ENCODE data around the gene RNF144A. TPM values are rescaled to one million over a fixed set of nuclear protein-coding genes. Genes with fewer than 3 reads are reported as not detected.
A peak's percentile ranks its signal among the peaks of the same experiment; 100 is the strongest.
"Not testable (repeated sequence)": the region's sequence is repeated elsewhere in the genome, so short reads cannot be mapped to it uniquely, and the experiment has no call there.

Gene RNF144A, protein sequence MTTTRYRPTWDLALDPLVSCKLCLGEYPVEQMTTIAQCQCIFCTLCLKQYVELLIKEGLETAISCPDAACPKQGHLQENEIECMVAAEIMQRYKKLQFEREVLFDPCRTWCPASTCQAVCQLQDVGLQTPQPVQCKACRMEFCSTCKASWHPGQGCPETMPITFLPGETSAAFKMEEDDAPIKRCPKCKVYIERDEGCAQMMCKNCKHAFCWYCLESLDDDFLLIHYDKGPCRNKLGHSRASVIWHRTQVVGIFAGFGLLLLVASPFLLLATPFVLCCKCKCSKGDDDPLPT
- 6.5 and 8.3 TPM in 2 replicates for total RNA-seq (2014; rRNA removed; shearing (Covaris generic))

DNA sequence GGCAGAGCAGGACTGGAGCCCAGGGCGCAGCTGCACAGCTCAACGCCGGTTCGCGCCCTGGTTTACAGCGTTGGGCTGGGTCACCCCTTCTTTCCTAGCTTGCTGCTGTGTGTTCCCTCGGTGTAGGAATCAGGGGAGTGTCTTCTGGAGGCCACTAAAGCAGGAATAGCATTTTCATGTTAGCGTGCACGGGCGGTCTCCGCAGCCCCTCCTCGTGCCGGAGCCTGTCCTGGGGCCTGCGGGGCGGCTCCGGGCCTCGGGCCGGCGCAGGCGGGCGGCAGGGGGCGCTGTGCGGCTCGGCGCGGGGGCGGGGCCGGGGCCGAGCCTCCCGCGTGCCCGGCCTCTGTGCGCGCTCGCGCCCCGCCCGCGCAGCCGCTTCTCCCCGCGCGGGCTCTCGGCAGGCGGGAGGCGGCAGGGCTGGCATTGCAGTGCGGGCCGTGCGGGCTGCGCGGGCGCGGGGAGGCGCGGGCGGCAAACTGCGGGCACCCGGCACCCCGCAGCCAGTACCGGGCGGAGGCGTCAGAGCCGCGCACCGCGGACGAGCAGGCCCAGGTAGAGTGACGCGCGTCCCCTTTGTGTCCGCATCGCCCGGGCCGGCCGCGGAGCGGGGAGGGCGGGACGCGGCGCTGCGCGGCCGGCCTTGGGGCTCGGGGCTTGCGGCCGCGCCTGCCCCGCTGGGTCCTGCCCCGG lies at the start of gene RNF144A:
RNF144A (plus strand) TSS at position 342 of the 690 bp plus-strand sequence. CDS start 79,515 bp downstream, outside the sequence.
- no peak for DNase-seq (ENCODE audit: low spot score)

DNA sequence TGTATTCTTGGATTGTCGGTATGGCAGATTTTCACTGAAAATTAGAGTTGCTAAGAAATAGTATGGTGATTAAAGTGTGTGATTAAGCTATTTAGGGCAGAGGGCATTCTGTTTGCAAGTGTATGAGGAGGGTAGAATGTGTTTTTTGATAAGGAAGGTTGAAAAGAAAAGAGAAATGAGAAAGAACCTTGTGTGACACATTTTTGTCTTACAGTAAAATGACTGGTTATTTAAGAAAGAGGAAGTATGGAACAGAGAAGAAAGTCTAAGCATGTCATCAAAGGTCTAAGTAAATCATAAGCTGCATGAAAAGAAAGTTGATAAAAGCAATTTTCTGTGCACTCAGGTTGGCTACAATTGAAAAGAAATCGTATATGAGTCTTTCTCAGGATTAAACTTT lies 44.8 kb upstream of the RNF144A start:
- DNase-seq (ENCODE audit: low spot score): no peak

DNA sequence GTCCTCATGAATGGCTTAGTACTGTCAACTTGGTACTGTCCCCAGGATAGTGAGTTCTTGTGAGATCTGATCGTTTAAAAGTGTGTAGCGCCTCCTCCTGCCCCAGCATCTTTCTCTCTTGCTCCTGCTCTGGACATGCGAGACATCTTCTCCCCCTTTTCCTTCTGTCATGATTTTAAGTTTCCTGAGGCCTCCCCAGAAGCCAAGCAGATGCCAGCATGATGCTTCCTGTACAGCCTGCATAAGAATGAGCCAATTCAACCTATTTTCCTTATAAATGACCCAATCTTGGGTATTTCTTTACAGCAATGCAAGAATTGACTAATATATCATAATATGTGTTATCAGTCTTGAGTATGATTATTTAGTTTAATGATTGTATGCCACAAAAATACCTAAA lies 43.2 kb upstream of the RNF144A start:
- no peak for DNase-seq (ENCODE audit: low spot score)

DNA sequence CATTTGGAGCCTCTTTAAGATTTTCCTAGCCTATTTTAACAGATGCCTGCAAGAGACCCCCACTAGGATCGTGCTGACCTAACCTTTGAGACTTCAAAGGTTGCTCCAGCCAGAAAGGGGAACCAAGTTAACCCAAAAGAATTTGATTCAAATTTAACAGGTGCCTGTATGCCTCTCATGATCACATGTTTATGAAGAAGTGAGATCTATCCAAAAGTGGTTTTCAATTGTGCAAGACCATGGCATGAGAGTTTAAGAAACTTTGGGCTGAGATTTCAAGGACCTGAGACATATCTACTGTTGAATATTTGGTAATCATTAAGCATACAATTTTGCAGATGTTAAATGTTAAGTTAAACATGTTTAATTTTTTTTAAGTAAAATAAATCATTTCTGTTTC lies 40.9 kb upstream of the RNF144A start:
- no peak for DNase-seq (ENCODE audit: low spot score)

DNA sequence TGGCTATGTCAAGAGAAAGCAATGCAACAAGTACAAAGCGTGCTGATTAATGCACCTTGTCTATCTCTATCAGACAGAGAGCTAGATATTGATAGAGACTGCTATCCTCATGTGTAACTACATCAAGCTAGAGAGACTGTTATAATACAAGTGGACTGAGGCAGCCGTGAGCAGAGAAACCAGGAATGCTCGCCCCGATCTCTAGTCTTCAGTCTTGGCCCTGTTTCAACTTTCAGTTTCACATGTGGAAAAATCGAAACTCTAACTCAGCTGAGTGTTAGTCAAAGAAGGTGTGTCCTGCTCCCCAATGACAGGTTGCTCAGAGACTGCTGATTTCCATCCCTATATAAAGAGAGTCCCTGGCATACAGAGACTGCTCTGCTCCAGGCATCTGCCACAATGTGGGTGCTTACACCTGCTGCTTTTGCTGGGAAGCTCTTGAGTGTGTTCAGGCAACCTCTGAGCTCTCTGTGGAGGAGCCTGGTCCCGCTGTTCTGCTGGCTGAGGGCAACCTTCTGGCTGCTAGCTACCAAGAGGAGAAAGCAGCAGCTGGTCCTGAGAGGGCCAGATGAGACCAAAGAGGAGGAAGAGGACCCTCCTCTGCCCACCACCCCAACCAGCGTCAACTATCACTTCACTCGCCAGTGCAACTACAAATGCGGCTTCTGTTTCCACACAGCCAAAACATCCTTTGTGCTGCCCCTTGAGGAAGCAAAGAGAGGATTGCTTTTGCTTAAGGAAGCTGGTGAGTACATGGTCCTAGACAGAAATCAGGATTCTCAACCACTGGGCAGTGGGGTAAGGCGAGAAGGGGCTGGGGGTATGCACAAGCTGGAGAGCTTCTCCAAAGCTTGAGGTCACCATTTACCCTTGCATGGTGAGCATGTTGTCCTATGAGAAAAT lies 39.6 kb upstream of the RNF144A start, which contains the start of gene RSAD2:
RSAD2 (plus strand) TSS at position 376 of the 903 bp plus-strand sequence; CDS start at position 400, 24 bp downstream.
- peak; percentile 39 for DNase-seq (ENCODE audit: low spot score)

DNA sequence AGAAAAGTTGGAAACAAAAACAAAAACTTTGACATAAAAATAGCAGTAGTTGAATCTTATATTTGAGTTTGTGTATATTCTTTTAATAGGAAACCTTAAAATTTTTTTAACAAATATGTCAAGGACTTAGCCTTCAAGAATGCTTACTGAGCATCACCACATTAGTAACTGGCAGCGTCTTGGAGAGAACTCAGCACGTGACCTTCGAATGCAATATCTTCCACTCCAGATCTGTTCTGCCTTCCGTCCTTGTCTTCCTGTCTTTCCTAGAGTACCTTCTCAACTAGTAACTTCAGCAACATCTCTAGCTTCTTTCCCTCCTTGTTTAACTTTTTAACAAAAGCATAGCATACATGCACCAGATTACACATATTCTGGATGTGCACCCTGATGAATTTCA lies 38.7 kb upstream of the RNF144A start:
- no peak for DNase-seq (ENCODE audit: low spot score)

DNA sequence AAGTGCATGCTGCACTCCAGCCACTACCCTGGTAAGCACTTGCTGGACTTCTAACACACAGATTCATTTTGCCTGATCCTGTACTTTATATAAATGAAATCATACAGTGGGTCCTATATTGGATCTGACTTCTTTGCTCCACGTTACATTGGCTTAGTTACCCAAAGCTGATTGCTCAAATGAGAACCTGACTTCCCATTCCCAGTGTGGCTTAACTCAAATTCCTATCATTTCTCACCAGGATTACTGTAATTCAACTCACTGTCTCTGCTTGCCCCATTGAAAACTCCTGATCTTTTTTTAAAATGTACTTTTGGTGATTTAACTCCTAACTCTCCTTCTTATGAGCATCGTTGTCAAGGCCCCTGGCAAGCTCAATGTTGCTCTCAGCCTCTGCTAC lies 38.2 kb upstream of the RNF144A start:
- no peak for DNase-seq (ENCODE audit: low spot score)

DNA sequence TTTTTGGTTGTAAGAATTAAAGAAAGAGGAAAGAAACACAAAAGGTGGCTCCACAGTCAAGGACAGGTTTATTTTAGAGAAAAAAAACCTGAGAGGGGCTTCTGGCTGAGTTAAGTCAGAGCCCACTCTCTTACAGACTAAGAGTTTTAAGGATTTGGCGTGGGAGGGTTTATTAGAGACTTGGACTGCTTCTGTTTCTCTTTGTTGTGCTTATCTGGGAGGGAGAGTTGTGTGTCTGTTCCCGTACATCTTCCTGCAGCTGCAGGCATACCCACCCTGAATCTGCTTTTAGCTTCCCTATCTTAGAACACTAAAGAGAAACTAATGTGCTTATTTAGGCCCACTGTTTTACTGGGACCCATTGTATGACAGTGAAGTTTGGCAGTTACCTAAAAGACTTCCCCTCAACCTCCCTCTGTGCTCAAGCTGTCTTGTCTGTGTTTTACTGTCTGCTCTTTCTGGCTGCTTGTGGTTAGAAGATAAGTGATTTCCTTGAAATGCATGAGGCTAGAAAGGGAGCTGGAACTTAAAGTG lies 36.9 kb upstream of the RNF144A start:
- no peak for DNase-seq (ENCODE audit: low spot score)

DNA sequence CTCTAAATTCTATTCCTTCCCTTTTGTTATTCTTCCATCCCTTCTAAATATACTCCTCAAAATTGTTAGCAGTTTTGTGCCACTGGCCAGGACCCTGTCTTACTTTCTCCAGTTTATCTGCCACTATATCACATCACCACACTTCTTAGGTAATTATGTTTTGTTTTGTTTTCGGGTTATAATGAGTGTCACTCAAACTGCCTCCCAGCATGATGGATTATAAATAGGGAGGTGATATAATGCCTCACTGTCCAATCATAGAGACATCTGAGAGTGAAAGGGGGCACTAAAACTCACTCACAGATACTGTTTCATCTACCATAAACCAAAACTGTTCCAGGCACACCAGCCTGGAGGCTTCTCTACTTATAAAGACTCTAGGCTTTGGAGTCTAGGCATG lies 36.2 kb upstream of the RNF144A start:
- DNase-seq (ENCODE audit: low spot score): no peak

DNA sequence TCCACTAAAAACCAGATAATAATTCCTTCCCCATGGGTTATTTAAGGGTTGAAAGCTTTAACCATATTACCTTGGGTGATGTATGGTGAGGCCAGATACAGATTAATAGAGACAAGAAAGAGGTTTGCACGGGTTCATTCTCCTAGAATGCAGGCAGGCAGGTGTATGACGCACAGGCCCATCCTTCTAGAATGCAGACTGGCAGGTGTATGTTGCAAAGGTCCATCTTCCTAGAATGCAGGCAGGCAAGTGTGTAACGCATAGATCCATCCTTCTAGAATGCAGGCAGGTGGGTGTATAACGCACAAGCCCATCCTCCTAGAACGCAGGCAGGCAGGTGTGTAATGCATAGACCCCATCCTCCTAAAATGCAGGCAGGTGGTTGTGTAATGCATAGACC lies 35.7 kb upstream of the RNF144A start:
- DNase-seq (ENCODE audit: low spot score): no peak

DNA sequence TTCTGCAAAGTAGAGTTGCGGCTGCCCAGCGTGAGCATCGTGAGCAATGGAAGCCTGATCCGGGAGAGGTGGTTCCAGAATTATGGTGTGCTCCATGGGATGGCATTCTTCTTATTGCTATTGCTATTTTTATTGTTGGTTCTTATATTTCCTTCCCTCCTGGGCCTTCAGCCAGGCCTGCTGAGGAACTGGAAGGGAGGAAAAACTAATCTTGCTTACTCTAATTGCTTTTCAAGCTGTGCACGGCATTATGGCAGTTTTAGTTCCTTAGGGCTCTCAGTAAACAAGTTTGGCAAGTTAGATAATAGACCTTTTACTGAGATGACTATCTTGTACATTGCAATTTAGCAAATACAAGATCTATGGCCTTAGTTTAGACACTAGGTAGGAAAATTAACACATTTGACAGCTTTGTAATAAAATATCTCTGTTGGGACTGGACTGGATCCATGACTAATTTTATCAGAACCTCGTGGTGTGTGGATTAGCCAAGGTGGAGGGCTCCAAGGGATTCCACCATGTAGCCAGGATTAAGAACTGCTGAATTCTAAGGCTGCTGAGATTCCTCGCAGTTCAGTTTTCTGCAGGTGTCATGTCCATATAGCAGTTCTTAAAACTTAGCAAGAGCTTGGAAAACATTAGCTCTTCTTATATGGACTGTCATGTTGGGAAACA lies 33.6 kb upstream of the RNF144A start:
- DNase-seq (ENCODE audit: low spot score): no peak

DNA sequence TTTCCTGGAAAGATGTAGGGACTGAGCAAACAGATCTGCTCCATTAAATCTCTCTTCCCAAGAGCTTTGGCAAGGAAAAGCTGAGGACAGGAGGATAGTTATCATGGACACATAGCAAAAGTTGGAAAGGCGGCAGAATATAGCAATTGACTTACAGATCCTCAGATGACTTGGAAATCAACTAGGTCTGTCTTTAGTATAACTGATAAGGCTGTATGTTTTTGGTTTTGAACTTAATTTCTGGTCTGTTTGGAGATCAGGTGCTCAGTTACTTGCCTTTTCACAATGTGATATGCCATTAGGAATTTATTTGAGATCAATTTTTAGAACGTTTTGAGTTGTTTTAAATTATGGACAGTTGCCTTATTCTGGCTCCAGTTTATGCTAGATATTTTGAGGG lies 31.7 kb upstream of the RNF144A start:
- no peak for DNase-seq (ENCODE audit: low spot score)

DNA sequence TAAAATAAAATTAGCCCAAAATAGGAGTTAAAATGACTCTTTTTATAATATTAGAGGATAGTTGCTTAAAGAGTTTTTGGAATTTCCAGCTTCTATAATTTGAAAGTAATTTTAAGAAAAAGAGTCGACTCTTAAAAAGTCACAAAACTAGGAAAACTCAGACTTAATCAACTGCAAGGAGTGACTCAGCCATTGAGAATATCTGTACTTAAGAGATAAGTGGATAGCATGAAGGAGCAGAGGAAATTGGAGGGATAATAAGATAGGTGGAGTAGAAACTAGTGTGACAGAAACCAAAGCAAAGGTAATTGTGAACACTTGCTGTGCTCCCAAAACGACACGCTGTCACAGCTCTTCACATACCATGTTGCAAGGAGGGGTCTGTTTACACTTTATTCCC lies 31.2 kb upstream of the RNF144A start:
- DNase-seq (ENCODE audit: low spot score): no peak

DNA sequence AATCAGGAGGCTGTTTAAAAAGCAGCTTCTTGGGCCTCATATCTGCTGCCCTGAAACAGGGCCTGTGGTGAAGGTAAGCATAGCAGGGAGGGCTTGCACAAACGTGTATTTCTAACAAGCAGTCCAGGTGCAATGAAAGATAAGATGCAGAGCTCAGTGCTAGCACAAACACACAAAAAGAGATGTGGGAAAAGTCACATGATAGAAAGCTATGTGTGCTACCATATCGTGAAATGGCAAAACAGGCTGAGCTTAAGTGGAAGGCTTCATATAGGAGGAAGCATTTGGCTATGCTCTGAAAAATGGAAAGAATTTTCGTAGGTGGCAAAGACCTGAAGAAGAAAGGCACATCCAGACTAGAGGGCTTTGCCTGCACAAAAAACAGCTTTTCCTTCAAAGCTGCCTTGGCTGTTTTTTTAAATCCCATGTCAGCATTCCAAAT lies 29.4 kb upstream of the RNF144A start:
- no peak for DNase-seq (ENCODE audit: low spot score)

DNA sequence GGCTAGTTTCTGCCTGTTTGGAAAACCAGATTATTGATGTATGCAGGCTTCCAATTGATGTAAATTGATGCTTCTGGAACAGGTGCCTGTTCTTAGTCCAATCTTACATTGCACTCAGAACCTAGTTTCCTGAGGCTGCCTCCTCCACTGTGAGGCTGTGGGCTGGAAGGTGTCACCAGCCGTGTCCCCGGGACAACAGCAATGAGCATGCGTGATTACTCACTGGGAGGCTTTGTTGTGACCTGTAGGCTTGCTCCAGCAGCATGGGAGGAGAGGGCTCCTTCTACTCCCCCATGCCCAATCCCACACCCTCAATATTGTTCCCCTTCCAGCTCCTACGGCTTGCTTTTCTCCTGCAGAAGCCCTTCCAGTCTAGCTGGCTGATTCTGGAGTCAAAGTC lies 28.5 kb upstream of the RNF144A start:
- DNase-seq (ENCODE audit: low spot score): no peak

DNA sequence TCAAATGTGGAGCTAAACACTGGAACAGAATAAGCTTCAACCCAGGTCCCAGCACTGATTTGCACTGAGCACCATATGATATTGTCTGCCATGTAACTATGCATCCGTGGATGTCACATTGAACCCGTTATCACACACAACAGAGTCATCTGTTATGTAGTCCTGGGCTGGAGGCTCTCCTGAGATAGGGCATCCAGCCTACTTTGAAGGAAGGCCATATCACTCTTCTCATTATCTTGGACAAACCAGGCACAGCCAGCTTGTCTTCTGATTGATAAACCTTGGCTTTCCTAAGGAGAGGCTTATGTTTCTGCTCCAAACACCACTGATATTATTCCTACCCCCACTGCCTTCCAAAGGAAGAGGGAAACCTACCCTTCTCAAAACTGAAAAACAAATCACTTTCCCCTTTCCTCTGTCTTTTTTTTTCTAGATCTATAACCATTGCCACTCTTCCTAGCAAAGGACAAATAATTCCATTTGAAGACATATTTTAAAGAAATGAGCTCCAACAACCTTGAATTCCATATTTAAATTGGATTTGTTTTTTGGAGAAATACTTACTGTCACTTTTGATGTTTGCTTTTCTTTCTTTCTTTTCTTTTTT lies 23.2 kb upstream of the RNF144A start:
- no peak for DNase-seq (ENCODE audit: low spot score)

DNA sequence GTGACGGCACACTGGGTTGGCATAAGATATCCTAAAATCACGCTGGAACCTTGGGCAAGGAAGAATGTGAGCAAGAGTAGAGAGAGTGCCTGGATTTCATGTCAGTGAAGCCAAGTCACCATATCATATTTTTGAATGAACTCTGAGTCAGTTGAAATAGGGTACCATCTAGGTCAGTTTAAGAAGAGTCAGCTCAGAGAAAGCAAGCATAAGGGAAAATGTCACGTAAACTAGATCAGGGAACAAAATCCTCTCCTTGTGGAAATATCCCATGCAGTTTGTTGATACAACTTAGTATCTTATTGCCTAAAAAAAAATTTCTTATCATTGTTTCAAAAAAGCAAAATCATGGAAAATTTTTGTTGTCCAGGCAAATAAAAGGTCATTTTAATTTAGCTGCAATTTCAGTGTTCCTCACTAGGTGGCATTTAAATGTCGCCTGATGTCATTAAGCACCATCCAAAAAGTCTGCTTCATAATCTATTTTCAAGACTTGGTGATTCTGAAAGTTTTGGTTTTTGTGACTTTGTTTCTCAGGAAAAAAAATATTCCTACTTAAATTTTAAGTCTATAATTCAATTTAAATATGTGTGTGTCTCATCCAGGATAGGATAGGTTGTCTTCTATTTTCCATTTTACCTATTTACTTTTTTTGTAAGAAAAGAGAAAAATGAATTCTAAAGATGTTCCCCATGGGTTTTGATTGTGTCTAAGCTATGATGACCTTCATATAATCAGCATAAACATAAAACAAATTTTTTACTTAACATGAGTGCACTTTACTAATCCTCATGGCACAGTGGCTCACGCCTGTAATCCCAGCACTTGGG lies 20.1 kb upstream of the RNF144A start:
- DNase-seq (ENCODE audit: low spot score): peak; percentile 15

DNA sequence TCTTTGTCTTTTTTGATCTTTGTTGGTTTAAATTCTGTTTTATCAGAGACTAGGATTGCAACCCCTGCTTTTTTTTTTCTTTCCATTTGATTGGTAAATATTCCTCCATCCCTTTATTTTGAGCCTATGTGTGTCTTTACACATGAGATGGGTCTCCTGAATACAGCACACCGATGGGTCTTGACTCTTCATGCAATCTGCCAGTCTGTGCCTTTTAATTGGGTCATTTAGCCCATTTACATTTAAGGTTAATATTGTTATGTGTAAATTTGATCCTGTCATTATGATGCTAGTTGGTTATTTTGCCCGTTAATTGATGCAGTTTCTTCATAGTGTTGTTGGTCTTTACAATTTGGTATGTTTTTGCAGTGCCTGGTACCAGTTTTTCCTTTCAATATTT lies 14.6 kb upstream of the RNF144A start:
- not testable (repeated sequence) for DNase-seq (ENCODE audit: low spot score)

DNA sequence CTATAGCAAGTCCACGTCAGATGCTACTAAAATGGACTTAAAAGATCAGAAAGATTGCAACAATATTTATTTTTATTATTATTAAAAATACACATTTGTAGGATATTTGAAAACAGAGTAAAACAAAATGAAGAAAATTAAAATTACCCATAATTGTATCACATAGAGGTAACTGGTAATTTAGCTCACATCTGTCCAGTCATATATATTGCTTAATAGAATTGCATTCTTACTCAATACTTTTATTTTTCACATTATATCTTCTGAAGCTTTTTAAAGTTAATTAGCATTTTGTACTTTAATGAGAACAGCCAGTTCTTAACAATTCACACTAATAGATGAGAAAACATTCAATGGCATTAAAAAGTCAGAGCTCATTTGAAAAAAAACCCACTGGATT lies 11.5 kb upstream of the RNF144A start:
- DNase-seq (ENCODE audit: low spot score): no peak

DNA sequence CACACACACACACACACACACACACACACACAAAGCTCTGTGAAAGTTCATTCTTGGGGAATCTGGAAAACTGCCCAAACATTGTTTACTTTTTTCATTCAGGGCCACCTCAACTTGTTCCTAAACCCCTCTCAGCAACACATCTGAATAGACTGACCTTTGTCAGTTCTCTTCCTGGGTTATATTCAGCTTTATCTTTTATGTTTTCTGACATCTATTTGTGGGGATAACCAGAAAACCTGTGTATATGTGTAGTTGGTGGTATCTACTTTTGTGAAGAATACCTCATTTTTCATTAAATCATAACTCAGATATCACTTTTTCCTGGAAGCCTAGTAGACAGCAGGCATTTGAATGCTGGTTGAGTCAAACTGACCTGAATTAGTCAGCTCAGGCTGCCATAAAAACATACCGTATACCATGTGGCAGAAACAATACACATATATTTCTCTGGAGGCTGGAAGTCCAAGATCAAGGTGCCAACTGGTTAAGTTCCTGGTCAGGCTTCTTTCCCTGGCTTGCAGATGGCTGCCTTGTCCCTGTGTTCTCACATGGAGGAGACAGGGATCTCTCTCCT lies 11.0 kb upstream of the RNF144A start:
- no peak for DNase-seq (ENCODE audit: low spot score)
